GM23338 (cell line): ENCODE measurements around the gene ATP9A.

Experiments
- CTCF ChIP-seq, 2 experiments: fragments of 200-600 bp in 1 of 2; sonication (generic) in 1 of 2; conservative IDR thresholded peaks; 2 replicates each; pipeline versions ENCODE4 v1.5.1 to v1.6.1; 2016 to 2017; ENCODE audit warnings: antibody characterized with exemption in 2 of 2, low read depth in 2 of 2, mild to moderate bottlenecking in 2 of 2, moderate library complexity in 1 of 2
- EZH2 ChIP-seq: fragments of 200-600 bp; sonication (generic); IDR thresholded peaks from one replicate; pipeline ENCODE4 v1.8.0; 2017; ENCODE audit warnings: antibody characterized with exemption, mild to moderate bottlenecking, low read depth; ENCODE audit not compliant: unreplicated experiment
- JUNB ChIP-seq: IDR thresholded peaks from one replicate; pipeline ENCODE4 v1.6.1; 2016; ENCODE audit warnings: antibody characterized with exemption; ENCODE audit not compliant: unreplicated experiment
- POLR2AphosphoS5 ChIP-seq: IDR thresholded peaks from 2 replicates; pipeline ENCODE4 v1.6.1; 2016; ENCODE audit warnings: antibody characterized with exemption, low read depth
- ZNF331 ChIP-seq: fragments of 250-450 bp; sonication (Bioruptor Pico); IDR thresholded peaks from 2 replicates; pipeline ENCODE4 v1.5.0; 2020; ENCODE audit warnings: low read depth, mild to moderate bottlenecking, moderate library complexity

DNA sequence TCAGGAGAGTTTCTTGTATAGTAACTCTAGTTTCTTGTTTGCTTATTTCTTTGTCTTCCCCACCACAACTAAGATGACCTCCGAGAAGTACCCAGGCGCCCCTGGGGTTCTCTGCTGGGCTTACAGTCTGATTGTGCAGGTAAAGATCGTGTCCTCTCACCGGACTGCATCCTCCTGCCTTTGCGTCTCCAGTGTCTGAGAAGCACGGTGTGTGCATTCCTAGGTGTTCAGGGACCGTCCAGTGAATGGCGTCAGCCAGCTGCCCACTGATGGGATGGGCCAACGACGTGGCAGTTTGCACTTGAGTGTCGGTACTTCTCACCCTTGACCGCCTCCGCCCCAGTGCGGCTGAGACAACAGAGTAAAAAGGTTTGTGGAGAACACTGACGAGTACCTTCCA lies 169.6 kb downstream of the ATP9A start:
- TF ChIP-seq POLR2AphosphoS5 (no peak), CTCF (conservative IDR thresholded peaks at IDR 0.05; ENCODE audit: low read depth in 2 of 2) (no peak), JUNB (no peak), EZH2 (no peak), ZNF331 (CRISPR knock-in tag) (no peak)
